ENCODE data around the gene TBC1D22A.

Gene TBC1D22A

DNA sequence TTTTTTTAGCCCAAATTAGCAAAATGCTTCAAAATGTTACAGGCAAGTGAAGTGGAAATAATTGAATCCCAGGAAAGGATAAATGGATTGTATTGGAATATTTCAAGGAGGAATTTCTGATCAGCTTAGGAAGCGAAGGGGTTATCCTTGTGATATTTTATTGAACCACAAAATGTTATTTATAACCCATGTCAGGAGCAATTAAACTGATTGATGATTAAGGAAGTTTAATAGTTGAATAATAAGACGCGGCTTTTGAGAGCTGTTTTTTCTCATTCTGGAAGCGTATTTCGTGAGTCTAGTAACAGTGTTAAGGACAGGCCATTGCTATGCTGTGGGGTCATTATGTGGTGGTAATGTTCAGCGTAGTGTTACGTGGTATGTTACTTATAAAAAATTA, 192.3 kb downstream of the TBC1D22A start:
- Histone ChIP-seq H3K36me3 (ENCODE audit: insufficient read depth) (no peaks in the 10 kb centered on the region), H4K20me1 (ENCODE audit: insufficient read depth) (no peaks in the 10 kb centered on the region), H3K4me3 (IDR thresholded peaks at IDR 0.05; ENCODE audit: insufficient read depth, low read depth, low read length) (no peak overlapping the region), H3K27ac (no peak overlapping the region), H3K27me3 (ENCODE audit: insufficient read depth, low read depth) (no peaks in the 10 kb centered on the region), H3K79me2 (ENCODE audit: insufficient read depth, low read depth) (no peaks in the 10 kb centered on the region), H3K9ac (no peak overlapping the region), H2AFZ (ENCODE audit: low read depth) (no peak overlapping the region), H3K4me1 (ENCODE audit: low read depth, poor library complexity, severe bottlenecking) (no peaks in the 10 kb centered on the region), H3K4me2 (no peak overlapping the region)
- TF ChIP-seq, protein P1, sequence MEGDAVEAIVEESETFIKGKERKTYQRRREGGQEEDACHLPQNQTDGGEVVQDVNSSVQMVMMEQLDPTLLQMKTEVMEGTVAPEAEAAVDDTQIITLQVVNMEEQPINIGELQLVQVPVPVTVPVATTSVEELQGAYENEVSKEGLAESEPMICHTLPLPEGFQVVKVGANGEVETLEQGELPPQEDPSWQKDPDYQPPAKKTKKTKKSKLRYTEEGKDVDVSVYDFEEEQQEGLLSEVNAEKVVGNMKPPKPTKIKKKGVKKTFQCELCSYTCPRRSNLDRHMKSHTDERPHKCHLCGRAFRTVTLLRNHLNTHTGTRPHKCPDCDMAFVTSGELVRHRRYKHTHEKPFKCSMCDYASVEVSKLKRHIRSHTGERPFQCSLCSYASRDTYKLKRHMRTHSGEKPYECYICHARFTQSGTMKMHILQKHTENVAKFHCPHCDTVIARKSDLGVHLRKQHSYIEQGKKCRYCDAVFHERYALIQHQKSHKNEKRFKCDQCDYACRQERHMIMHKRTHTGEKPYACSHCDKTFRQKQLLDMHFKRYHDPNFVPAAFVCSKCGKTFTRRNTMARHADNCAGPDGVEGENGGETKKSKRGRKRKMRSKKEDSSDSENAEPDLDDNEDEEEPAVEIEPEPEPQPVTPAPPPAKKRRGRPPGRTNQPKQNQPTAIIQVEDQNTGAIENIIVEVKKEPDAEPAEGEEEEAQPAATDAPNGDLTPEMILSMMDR (conservative IDR thresholded peaks at IDR 0.05; ENCODE audit: low read depth, low read length) = no peak

DNA sequence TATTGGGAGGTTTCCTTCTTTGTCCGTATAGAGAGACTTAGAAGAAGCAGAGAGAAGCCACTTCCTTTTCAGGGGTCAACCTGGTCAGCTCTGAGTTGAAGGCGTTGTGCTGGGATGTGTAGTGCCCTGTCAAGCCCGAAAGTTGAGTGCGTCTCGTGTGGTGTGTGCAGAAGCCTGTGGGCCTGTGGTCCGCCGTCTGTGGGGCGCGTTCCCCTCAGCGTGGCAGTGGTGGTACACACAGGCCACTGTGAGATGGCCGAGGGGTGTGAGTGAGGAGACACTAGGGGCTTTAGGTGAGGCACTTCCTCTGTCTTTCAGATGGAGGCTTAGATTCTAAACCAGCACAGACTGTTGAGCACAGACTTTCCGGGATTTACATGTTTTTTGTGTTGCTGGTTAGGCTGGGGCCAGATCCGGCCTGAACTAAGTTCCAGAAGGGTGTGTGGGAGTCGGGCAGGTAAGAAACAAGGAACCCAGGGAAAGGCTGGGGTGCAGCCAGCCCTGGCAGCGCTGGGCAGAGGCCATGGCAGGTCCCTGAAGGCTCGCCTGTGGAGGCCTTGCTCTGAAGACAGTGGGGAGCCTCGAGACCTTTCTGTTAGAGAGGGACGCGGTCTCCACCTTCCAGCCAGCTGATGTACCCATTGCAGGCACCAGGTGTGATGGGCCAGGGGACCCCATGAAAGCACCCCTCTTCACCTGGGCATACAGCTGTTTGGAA, 194.2 kb downstream of the TBC1D22A start:
- Histone ChIP-seq H3K9ac (no peak overlapping the region), H3K27ac (no peak overlapping the region), H3K4me1 (ENCODE audit: low read depth, poor library complexity, severe bottlenecking) (no peaks in the 10 kb centered on the region), H3K27me3 (ENCODE audit: insufficient read depth, low read depth) (no peaks in the 10 kb centered on the region), H2AFZ (ENCODE audit: low read depth) (no peak overlapping the region), H3K36me3 (ENCODE audit: insufficient read depth) (no peaks in the 10 kb centered on the region), H3K4me2 (no peak overlapping the region), H4K20me1 (ENCODE audit: insufficient read depth) (no peaks in the 10 kb centered on the region), H3K4me3 (IDR thresholded peaks at IDR 0.05; ENCODE audit: insufficient read depth, low read depth, low read length) (no peak overlapping the region), H3K79me2 (ENCODE audit: insufficient read depth, low read depth) (no peaks in the 10 kb centered on the region)
- TF ChIP-seq, protein P1 (conservative IDR thresholded peaks at IDR 0.05; ENCODE audit: low read depth, low read length) = no peak

DNA sequence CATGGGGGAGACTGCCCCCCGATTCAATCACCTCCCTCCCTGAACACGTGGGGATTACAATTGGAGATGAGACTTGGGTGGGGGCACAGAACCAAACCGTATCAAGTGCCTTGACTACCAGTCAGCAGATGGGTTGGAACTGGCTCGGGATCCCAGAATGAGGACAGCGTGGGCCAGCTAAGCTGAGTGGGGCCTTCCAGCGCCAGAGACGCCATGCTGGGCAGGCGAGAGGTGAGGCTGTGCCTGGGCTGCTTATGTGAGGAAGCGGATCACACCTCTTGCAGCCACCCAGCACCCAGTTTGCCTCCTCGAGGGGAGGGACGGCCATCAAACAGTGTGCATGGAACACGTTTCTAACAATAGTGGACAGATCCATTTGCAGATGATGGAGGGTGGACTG, 195.1 kb downstream of the TBC1D22A start:
- H3K36me3 ChIP-seq (ENCODE audit: insufficient read depth) = no peaks in the 10 kb centered on the region
- no peak overlapping the region for H3K4me3 ChIP-seq (IDR thresholded peaks at IDR 0.05; ENCODE audit: insufficient read depth, low read depth, low read length)
- no peaks in the 10 kb centered on the region for H3K27me3 ChIP-seq (ENCODE audit: insufficient read depth, low read depth)
- no peaks in the 10 kb centered on the region for H4K20me1 ChIP-seq (ENCODE audit: insufficient read depth)
- H3K79me2 ChIP-seq (ENCODE audit: insufficient read depth, low read depth) = no peaks in the 10 kb centered on the region
- no peaks in the 10 kb centered on the region for H3K4me1 ChIP-seq (ENCODE audit: low read depth, poor library complexity, severe bottlenecking)
- H2AFZ ChIP-seq (ENCODE audit: low read depth) = no peak overlapping the region
- TF ChIP-seq, protein P1 (conservative IDR thresholded peaks at IDR 0.05; ENCODE audit: low read depth, low read length) = no peak
- no peak overlapping the region for H3K9ac ChIP-seq
- no peak overlapping the region for H3K4me2 ChIP-seq
- H3K27ac ChIP-seq = no peak overlapping the region

DNA sequence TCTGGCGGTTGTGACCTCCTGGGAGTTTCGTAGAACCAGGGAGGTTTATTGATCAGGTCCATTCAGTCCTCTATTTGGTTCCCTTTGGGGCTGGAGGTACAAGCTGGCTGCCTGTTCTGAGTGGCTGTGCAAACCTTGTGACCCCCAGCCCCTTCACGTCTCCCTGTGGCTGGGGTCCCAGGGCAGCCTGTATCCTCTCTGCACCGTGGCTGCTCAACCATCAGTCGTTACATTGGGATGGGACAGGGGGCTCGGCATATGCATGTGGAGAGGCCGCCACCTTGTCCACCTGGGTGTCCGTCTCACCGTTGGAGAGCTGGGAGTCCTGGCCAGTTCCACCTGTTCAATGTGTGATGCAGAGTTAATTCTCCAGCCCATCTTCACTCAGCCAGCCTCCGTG, 195.7 kb downstream of the TBC1D22A start:
- no peak overlapping the region for H3K4me2 ChIP-seq
- H3K4me1 ChIP-seq (ENCODE audit: low read depth, poor library complexity, severe bottlenecking) = no peaks in the 10 kb centered on the region
- no peak overlapping the region for H2AFZ ChIP-seq (ENCODE audit: low read depth)
- no peaks in the 10 kb centered on the region for H3K27me3 ChIP-seq (ENCODE audit: insufficient read depth, low read depth)
- no peaks in the 10 kb centered on the region for H3K36me3 ChIP-seq (ENCODE audit: insufficient read depth)
- H4K20me1 ChIP-seq (ENCODE audit: insufficient read depth) = no peaks in the 10 kb centered on the region
- no peaks in the 10 kb centered on the region for H3K79me2 ChIP-seq (ENCODE audit: insufficient read depth, low read depth)
- TF ChIP-seq, protein P1 (conservative IDR thresholded peaks at IDR 0.05; ENCODE audit: low read depth, low read length) = no peak
- no peak overlapping the region for H3K9ac ChIP-seq
- H3K4me3 ChIP-seq (IDR thresholded peaks at IDR 0.05; ENCODE audit: insufficient read depth, low read depth, low read length) = no peak overlapping the region
- no peak overlapping the region for H3K27ac ChIP-seq
